OCI-LY3 (cell line): ENCODE measurements around the gene FBN2.

Source experiments
- CTCF ChIP-seq: fragments of 200-600, 300-600 bp; sonication (generic); IDR thresholded peaks from 2 replicates; pipeline ENCODE4 v1.5.1; 2014; ENCODE audit warnings: antibody characterized with exemption, low read length, low read depth
- EZH2phosphoT487 ChIP-seq: fragments of 200-600 bp; shearing (Covaris generic); IDR thresholded peaks from 2 replicates; pipeline ENCODE4 v1.6.1; 2018; ENCODE audit warnings: antibody characterized with exemption, mixed run types, low read depth

- TF ChIP-seq CTCF, result no peak
- TF ChIP-seq EZH2phosphoT487, result no peak
Measured at GRCh38 chr5:128528637-128529255, 9.3 kb downstream of the FBN2 start.
